SU-DHL-6 (cell line): ENCODE measurements around the gene CSNK1D.

ENCODE experiments used
- EZH2phosphoT487 ChIP-seq: fragments of 200-600 bp; sonication (generic), shearing (Covaris generic); conservative IDR thresholded peaks from 2 replicates; pipeline ENCODE4 v1.6.1; 2018; ENCODE audit warnings: mild to moderate bottlenecking, antibody characterized with exemption, low read length, moderate library complexity, mixed read lengths
- TF ChIP-seq, protein P1 (sequence below): fragments of 200-600 bp; sonication (generic); IDR thresholded peaks from one replicate; pipeline ENCODE4 v1.5.1; 2017; ENCODE audit warnings: antibody characterized with exemption, mild to moderate bottlenecking, low read length, moderate library complexity; ENCODE audit not compliant: insufficient read depth, poor library complexity, severe bottlenecking

DNA sequence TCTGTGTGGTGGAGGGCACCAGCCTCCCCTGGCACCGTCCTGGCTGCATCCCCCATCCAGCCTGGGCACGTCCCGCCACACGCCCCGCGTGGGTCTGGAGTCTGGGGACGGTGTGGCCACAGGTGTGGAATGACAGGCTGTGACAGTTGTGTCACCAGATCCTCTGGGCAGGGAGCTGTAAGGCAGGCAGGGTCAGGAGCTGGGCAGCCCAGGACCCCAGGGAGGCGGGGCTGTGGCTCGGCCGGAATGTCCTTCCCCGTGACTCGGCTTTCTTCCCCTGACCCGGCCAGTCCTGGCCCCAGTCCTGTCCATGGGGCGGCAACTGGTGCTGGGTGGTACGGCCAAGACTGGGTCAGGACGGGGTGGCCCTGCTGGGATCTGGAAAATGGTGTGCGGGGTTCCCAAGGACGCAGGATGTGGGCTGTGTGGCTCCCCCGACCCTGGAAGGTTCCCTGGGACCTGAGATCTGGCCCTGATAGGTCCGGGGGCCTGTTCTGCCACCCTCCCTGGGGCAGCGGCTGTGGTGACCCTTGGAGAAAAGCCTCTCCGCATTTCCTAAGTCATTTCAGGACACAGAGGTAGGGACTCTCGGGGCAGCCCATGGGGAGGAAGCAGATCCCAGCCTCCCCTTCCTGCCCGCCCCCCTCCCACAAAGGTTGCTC lies 48.0 kb downstream of the CSNK1D start:
- TF ChIP-seq, protein P1, sequence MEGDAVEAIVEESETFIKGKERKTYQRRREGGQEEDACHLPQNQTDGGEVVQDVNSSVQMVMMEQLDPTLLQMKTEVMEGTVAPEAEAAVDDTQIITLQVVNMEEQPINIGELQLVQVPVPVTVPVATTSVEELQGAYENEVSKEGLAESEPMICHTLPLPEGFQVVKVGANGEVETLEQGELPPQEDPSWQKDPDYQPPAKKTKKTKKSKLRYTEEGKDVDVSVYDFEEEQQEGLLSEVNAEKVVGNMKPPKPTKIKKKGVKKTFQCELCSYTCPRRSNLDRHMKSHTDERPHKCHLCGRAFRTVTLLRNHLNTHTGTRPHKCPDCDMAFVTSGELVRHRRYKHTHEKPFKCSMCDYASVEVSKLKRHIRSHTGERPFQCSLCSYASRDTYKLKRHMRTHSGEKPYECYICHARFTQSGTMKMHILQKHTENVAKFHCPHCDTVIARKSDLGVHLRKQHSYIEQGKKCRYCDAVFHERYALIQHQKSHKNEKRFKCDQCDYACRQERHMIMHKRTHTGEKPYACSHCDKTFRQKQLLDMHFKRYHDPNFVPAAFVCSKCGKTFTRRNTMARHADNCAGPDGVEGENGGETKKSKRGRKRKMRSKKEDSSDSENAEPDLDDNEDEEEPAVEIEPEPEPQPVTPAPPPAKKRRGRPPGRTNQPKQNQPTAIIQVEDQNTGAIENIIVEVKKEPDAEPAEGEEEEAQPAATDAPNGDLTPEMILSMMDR: no peak
- TF ChIP-seq EZH2phosphoT487: no peak
